HG02970 (cell line): Measurements from ENCODE around the gene RPS27L.
"Not testable (repeated sequence)": the region's sequence is repeated elsewhere in the genome, so short reads cannot be mapped to it uniquely, and the experiment has no call there.

Experiments used
- ATAC-seq: cut with Tn5 transposase; IDR thresholded peaks from one replicate; pipeline ENCODE4 v1.9.1; 2021; ENCODE audit warnings: mild to moderate bottlenecking, moderate library complexity, moderate number of reproducible peaks; ENCODE audit not compliant: unreplicated experiment, low FRiP score

Gene RPS27L

GRCh38 chr15:63145426-63145825, 11.9 kb downstream of the RPS27L start:
- no peak for ATAC-seq

DNA sequence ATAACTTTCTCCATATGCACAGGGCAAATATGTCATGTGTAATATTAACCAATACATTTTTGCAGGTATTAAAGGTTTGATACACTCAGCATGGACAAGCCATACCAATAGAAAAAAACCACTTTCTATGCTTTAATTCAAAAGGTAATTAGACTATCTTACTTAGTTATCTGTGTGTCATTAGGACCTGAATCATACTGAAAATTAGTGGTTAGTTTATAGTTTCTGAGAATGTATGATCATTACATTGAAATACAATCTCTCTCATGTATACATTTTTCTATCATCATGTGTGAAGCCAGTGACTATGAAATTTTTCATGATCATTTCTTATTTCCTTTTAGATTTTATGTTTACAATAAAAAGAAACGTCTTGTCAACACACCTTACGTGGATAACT, 16.3 kb downstream of the RPS27L start:
- ATAC-seq: no peak

DNA sequence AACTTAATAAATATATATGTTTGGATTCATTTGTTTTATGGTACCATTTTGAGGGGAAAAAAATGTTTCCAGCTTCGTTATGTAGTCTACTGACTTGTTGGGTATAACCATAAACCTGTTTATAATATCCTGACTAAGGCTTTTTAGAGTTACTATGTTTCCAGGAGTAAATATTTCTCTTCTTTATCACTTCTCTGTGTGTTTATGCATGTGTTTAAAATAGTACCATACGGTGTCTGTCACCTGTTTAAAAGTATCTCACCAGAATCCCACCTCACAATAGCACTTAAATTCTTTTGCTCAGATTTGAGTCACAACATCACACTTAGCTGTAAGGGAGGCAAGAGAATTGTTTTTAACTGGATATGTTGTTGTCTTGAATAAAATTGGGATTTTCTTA, 20.5 kb downstream of the RPS27L start:
- no peak for ATAC-seq

- ATAC-seq: no peak
These were observed 21.5 kb downstream of the RPS27L start for GRCh38 chr15:63135804-63136203.

GRCh38 chr15:63135281-63135680, 22.0 kb downstream of the RPS27L start:
- ATAC-seq: no peak

DNA sequence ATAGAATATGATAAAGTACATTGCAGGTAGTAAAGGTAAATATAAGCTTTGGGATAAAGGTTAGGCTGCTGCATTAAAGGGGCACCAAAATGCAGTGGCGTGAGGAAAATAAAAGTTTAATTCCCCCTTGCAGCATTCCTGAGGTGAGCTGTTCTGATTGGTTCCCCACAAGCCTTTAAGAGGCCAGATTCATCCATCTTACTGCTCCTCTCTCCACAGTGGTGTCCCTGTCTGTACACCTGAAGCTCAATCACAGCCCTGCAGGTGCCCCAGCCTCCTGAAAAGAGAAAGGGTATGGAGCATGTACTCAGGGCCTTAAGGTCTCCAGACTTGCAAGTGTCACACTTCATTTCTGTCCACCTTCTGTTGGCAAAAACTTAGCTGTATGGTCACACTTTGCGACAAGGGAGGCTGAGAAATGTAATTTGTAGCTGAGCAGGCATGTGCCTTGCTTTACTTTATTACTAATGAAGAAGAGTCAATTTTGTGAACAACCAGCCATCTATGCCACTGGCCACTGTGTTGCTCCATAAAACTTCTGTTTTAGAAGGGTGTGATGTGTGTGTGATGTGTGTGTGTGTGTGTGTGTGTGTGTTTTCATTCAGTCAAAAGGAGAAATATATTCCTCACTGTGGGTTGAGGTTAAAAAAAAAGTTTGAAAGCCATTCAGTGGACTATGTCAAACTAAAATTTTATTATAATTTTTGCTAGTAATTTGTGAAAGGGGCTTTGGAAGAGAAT, 22.9 kb downstream of the RPS27L start:
- no peak for ATAC-seq

- ATAC-seq: no peak
These were observed 23.5 kb downstream of the RPS27L start for GRCh38 chr15:63133786-63134185.

DNA sequence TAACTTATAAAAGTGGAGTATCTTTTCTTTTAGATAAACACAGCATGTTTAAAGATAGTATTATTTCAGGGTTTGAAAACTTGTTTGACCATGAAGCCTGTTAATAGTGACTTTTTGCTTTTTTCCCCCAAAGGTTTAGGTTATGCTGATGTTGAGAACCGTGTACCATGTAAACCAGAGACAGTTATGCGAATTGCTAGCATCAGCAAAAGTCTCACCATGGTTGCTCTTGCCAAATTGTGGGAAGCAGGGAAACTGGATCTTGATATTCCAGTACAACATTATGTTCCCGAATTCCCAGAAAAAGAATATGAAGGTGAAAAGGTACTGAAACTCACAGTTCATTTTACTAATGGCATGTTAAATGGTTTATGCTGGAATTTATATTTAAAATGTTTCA, 30.6 kb downstream of the RPS27L start:
- no peak for ATAC-seq

GRCh38 chr15:63124506-63124905, 32.8 kb downstream of the RPS27L start:
- no peak for ATAC-seq

GRCh38 chr15:63122002-63122875, 35.0 kb downstream of the RPS27L start:
- ATAC-seq: peak; percentile 87

- peak; percentile 61 for ATAC-seq
These were observed 35.8 kb downstream of the RPS27L start, which contains the start of gene LACTB for GRCh38 chr15:63121382-63122001. Gene LACTB (plus strand): TSS chr15:63121861. CDS start chr15:63121872, 11 bp downstream.

DNA sequence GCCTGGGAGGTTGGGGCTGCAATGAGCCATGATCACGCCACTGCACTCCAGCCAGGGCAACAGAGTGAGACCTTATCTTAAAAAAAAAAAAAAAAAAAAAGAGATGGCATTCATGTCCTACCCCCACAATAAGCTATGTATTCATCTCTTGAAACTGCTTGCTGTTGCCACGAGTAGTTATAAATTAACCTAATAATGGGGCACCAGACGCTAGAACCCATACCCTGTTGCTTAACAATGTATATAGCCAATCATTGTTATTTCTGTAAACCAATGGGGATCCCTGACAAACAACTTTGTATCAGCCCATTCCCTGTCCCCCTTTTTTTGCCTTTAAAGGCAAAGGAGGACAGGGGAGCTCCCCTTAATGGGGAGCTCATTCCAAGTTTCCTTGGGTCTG, 38.4 kb downstream of the RPS27L start:
- no peak for ATAC-seq

DNA sequence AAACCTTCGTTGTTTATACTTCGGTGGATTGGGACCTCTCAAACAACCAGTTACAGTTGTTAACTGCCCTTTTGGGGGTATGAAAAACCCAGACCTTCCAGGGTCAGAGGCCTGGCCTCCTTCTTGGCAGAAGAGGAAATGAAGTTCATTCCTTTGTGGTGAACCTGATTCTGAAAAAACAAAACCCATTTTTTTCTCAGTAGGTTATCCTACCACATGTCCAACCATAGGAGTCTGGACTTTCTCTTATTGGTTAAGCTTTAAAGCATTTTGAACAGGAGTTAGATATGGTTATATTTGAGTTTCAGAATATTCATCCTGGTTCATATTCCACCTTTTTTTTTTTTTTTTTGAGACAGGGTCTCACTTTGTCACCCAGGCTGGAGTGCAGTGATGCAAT, 42.8 kb downstream of the RPS27L start:
- no peak for ATAC-seq

DNA sequence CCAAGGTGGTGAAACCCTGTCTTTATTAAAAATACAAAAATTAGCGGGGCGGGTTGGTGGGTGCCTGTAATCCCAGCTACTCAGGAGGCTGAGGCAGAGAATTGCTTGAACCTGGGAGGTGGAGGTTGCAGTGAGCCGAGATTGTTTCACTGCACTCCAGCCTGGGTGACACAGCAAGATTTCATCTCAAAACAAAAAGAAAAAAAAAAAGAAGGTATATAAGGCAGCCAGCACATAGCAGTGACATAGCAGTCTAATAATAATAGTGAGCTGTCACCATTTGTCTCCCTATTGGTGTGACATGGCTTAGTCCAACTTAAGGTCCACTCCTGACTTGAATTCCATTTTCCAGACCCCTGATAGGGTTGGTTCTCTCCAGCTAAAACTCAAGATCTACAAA, 44.4 kb downstream of the RPS27L start:
- no peak for ATAC-seq

DNA sequence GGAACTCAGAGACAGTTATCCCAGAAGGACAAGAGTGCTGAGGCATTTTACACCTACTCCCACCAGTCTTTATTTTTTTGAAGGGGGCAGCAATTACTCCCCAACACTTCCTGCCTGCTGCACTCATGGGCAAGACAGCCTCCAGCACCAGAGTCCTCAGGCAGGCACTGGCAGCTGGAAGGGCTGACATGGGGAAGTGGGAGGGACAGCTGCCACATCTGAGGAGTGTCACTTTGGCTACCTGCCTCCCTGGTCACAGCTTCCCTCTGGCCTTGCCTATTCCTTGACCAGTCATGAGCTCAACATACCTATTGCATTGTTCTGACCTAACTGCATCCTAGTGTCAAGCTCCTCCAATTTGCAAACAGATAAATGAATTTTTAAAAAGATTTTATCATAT, 45.8 kb downstream of the RPS27L start:
- no peak for ATAC-seq

DNA sequence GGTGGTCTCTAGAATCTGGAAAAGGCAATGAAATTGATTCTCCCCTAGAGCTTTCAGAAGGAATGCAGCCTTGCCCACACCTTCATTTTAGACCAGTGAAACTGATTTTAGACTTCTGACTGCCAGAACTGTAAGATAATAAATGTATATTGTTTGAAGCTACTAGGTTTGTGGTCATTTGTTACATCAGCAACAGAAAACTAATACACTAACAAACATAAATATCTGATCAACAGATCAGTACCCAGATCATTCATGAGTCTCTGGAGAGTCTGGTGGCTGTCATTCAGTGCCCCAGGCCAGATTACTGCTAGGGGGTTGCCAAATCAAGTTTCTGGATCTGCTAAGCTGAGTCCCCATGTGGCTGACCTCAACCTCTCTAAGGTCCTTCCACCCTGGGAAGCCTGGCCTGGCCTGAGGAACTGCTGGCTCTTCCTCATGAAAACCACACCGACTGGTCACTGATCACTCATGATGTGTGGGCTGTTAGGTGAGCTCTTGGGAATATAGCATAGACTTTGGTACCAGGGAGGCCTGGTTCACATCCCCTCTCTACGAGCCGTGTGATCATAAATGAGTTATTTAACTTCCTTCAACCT, 46.8 kb downstream of the RPS27L start:
- ATAC-seq: no peak

- ATAC-seq: no peak
These were observed 47.4 kb downstream of the RPS27L start for GRCh38 chr15:63109920-63110319.

DNA sequence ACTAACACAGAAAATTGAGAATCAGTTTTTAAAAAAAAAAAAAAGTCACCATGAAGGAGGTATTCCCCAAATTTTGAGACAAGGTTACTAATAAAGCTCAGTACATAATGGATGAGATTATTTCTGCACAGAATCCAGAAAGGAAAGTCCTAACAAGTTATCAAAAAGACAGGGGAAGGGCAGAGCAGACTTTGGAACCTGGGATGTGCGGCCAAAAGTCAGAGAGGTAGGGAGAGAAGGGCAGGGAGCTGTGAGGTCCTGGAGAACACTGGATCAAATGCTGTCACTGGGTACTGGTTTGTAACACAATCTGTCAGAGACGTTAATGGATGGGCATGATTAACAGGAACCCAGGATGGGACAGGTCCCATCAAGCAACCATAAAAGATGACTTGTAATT, 47.8 kb downstream of the RPS27L start:
- no peak for ATAC-seq

DNA sequence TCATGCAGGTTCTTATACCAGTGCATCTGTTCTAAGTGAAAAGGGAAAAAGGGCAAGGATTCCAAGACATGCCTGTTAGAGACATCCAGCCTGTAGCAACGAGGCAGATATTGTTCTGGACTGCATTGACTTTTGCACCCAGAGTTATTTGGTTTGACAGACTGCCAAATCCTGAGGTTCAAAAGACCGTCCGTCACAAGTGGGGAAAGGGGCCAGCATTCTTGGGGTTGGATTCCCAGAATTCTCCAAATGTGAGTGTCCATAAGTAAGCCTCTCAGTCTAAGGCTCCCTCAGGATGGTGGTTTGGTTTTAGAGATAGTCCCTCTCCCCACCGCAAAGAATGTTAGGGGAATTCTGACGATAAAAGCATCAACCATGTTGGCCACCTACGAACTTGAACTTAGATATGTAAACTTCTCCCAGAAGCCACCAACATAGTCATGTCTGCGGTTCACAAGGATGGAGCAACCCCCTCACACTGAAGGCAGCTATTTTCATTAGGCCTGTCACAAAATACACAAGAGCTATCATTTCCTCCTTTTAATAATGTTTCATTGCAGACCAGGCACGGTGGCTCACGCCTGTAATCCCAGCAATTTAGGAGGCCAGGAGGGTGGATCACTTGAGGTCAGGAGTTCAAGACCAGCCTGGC, 49.3 kb downstream of the RPS27L start:
- no peak for ATAC-seq

DNA sequence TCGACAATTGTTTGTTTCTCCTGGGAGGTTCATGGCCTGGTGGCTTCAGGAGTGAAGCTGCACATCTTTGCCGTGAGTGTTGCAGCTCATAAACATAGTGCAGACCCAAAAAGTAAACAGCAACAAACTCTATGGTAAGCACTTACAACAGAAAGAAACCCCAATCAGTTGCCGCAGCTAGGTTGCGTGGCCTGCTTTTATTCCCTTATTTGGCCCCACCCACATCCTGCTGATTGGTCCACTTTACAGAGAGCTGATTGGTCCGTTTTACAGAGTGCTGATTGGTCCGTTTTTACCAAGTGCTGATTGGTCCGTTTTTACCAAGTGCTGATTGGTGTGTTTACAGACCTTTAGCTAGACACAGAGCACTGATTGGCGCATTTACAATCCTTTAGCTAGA, 51.9 kb downstream of the RPS27L start:
- ATAC-seq: not testable (repeated sequence)
